ENCODE measurements around the gene RPA3. TPM values are rescaled to one million over a fixed set of nuclear protein-coding genes. Genes with fewer than 3 reads are reported as not detected.

The RPA3 gene
- total RNA-seq, 3 donors from 2014 or later: 23.2 to 38.4 (median 28.7) TPM

DNA sequence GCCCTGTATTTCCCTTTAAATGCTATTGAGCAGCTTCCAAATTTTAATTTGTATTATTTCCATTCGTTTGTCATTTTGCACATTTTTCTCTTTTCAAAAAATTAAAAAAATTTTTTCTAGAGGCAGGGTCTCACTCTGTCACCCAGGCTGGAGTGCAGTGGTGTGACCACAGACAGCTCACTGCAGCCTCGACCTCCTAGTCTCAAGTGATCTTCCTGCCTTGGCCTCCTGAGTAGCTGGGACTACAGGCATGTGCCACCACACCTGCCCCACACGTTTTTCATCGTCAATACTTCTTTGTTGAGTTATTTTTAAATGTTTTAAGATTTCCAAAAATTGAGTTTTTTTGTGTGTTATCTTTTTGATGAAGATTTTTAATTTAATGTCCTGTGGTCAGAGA is 4.7 kb downstream of the RPA3 start:
- Histone ChIP-seq H3K4me1 (ENCODE audit: low read depth) (peaks cover 2% of the 10 kb centered on the region), H3K36me3 (ENCODE audit: low read depth) (no peaks in the 10 kb centered on the region), H3K9me3 (no peaks in the 10 kb centered on the region), H3K4me3 (no peak overlapping the region)
- ATAC-seq (no peak), DNase-seq (no peak)
- intact Hi-C loops (cut with DNase I, micrococcal nuclease): no loop called here
- TF ChIP-seq, protein P1, sequence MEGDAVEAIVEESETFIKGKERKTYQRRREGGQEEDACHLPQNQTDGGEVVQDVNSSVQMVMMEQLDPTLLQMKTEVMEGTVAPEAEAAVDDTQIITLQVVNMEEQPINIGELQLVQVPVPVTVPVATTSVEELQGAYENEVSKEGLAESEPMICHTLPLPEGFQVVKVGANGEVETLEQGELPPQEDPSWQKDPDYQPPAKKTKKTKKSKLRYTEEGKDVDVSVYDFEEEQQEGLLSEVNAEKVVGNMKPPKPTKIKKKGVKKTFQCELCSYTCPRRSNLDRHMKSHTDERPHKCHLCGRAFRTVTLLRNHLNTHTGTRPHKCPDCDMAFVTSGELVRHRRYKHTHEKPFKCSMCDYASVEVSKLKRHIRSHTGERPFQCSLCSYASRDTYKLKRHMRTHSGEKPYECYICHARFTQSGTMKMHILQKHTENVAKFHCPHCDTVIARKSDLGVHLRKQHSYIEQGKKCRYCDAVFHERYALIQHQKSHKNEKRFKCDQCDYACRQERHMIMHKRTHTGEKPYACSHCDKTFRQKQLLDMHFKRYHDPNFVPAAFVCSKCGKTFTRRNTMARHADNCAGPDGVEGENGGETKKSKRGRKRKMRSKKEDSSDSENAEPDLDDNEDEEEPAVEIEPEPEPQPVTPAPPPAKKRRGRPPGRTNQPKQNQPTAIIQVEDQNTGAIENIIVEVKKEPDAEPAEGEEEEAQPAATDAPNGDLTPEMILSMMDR (IDR thresholded peaks at IDR 0.05): no peak

DNA sequence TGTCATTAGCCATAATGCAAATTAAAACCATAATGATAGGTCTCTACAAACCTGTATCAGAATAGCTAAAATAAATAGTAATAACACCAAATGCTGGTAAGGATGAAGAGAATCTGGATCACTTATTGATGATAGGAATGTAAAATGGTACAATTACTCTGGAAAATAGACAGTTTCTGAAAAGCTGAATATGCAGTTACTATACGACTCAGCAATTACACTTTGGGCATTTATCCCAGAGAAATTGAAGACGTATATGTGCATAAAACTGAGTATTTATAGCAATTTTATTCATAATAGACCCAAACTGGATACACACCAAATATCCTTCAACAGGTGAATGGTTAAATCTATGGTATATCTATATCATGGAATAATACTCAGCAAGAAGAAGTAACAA is 7.9 kb downstream of the RPA3 start:
- TF ChIP-seq, protein P1 (IDR thresholded peaks at IDR 0.05): no peak
- Histone ChIP-seq H3K36me3 (ENCODE audit: low read depth) (no peaks in the 10 kb centered on the region), H3K9me3 (no peaks in the 10 kb centered on the region), H3K4me3 (no peak overlapping the region), H3K4me1 (ENCODE audit: low read depth) (no peaks in the 10 kb centered on the region)
- no peak for DNase-seq
- intact Hi-C loops (cut with DNase I, micrococcal nuclease): no loop called here
- ATAC-seq: no peak

DNA sequence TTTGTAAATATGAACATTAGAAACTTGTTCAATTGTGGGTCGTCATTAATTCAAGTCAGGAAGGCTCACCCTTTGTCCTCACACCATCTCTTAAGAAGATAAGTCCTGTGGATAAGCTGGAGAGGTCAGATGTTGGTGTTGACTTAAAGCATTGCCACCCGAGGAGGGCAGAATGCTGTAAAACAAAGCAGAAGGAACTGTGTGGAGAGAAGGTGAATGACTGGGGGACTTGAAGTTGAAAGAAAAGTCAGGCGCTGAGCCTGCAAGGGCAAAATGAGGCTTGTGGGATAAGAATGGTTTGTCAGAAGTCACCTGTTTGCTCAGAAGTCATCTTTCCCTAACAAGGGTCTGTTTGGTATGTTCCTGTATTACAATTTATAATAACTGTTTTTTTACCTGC is 9.1 kb downstream of the RPA3 start:
- TF ChIP-seq, protein P1 (IDR thresholded peaks at IDR 0.05): no peak
- DNase-seq (no peak), ATAC-seq (no peak)
- Histone ChIP-seq H3K4me3 (no peak overlapping the region), H3K36me3 (ENCODE audit: low read depth) (no peaks in the 10 kb centered on the region), H3K4me1 (ENCODE audit: low read depth) (no peaks in the 10 kb centered on the region), H3K9me3 (no peaks in the 10 kb centered on the region)
- intact Hi-C loops (cut with DNase I, micrococcal nuclease): no loop called here

DNA sequence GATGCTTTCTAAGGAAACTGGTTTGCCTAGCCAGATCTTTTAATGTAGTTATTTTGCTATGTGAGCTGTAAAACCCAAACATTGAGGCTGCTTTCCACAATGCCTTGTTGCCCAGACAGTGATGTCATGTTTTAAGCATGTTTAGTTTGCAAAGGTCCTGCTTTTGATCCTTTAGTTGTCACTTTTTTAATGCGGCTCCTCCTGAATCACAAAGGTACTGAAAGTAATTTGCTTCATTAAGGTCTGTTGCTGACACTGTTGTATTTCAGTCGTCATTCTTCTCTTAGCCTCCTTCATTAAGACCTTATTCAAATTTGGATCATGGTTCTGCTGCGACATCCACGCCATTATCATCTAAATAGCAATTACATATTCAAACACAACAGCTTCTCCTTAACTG is 10.6 kb downstream of the RPA3 start:
- ATAC-seq (no peak), DNase-seq (no peak)
- intact Hi-C loops (cut with DNase I, micrococcal nuclease): no loop called here
- no peaks in the 10 kb centered on the region for H3K9me3 ChIP-seq
- H3K36me3 ChIP-seq (ENCODE audit: low read depth): no peaks in the 10 kb centered on the region
- TF ChIP-seq, protein P1 (IDR thresholded peaks at IDR 0.05): no peak
- H3K4me1 ChIP-seq (ENCODE audit: low read depth): peaks cover 5% of the 10 kb centered on the region
- no peak overlapping the region for H3K4me3 ChIP-seq

DNA sequence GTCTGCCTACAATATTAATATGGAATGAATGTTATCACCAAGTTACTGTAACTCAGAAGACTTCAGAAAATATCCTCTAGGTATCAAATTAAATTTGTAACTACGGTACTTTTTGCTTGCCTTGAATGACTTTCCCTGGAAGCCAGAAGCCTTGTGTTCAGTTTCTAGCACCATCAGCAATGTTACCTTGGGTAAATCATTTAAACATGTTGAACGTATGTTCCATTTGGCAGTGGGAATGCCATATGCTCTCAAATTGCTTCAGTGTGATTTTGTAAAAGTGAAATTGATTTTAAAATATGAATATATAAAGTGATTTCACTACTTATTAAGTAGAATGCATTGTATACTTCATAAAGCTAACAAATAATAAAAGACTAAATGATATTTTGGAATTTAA is 11.2 kb downstream of the RPA3 start:
- intact Hi-C loops (cut with DNase I, micrococcal nuclease): no loop called here

More for the DNA sequence above, 11.2 kb downstream of the RPA3 start:
- Histone ChIP-seq H3K36me3 (ENCODE audit: low read depth) (no peaks in the 10 kb centered on the region), H3K4me1 (ENCODE audit: low read depth) (peaks cover 7% of the 10 kb centered on the region), H3K4me3 (no peak overlapping the region), H3K9me3 (no peaks in the 10 kb centered on the region)
- ATAC-seq (no peak), DNase-seq (no peak)
- TF ChIP-seq, protein P1 (IDR thresholded peaks at IDR 0.05): no peak

All from mucosa of descending colon (tissue), 3 donors.